Measurements from ENCODE around the gene SFXN4. TPM values are rescaled to one million over a fixed set of nuclear protein-coding genes. Genes with fewer than 3 reads are reported as not detected.

The SFXN4 gene
- total and polyA plus RNA-seq, 9 donors = 11.8 to 54.9 (median 18.9) TPM

DNA sequence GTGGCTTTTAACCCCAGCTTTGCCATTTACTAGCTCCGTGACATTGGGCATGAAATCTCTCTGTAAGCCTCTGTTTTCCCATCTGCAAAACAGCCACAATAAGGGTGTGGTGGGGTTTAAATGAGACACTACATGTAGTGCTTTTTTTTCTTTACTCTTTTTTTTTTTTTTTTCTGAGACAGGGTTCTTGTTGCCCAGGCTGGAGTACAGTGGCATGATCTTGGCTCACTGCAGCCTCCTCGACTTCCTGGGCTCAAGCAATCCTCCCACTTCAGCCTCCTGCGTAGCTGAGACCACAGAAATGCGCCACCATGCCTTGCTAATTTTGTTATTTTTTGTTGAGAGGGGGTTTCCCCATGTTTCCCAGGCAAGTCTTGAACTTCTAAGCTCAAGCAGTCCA is 69.9 kb downstream of the SFXN4 start:
- intact Hi-C loops (cut with DNase I) = no loop called here
- Histone ChIP-seq H3K27ac (no peak overlapping the region), H3K27me3 (no peaks in the 10 kb centered on the region), H3K4me1 (ENCODE audit: insufficient read depth) (no peaks in the 10 kb centered on the region), H3K9me3 (no peaks in the 10 kb centered on the region), H3K36me3 (no peaks in the 10 kb centered on the region), H3K4me3 (no peak overlapping the region)
- no peak for TF ChIP-seq EP300 (IDR thresholded peaks at IDR 0.05)
- TF ChIP-seq POLR2A (IDR thresholded peaks at IDR 0.05) = no peak
- TF ChIP-seq, protein P1, sequence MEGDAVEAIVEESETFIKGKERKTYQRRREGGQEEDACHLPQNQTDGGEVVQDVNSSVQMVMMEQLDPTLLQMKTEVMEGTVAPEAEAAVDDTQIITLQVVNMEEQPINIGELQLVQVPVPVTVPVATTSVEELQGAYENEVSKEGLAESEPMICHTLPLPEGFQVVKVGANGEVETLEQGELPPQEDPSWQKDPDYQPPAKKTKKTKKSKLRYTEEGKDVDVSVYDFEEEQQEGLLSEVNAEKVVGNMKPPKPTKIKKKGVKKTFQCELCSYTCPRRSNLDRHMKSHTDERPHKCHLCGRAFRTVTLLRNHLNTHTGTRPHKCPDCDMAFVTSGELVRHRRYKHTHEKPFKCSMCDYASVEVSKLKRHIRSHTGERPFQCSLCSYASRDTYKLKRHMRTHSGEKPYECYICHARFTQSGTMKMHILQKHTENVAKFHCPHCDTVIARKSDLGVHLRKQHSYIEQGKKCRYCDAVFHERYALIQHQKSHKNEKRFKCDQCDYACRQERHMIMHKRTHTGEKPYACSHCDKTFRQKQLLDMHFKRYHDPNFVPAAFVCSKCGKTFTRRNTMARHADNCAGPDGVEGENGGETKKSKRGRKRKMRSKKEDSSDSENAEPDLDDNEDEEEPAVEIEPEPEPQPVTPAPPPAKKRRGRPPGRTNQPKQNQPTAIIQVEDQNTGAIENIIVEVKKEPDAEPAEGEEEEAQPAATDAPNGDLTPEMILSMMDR (IDR thresholded peaks at IDR 0.05) = no peak
- WGBS, 3 donors = 70 to 75% (median 71%) methylated on average over 4 of the region's 4 CpGs
- DNase-seq = no peak

DNA sequence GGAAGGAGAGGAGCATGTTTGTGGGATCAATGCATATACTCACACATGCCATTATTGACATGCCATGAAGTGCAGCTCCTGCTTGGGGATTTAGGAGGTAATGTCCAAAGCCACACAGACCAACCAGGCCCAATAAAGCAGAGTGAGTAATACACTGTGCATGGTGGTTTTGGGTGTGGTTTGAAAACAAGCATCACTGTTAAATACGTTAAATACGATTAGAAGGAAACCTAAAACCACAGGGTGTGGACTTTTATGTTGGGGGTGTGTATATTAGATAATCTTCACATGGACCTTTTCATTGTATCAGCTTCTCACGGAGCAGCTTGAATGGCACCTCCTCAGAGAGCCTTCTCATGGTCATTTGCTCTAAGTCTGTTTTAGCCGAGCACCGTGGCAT is 74.5 kb downstream of the SFXN4 start:
- Histone ChIP-seq H3K27ac (no peak overlapping the region), H3K4me1 (ENCODE audit: insufficient read depth) (no peaks in the 10 kb centered on the region), H3K9me3 (no peaks in the 10 kb centered on the region), H3K36me3 (no peaks in the 10 kb centered on the region), H3K4me3 (no peak overlapping the region), H3K27me3 (no peaks in the 10 kb centered on the region)
- WGBS, 3 donors = 70 to 76% (median 70%) methylated on average over 5 of the region's 5 CpGs
- no peak for DNase-seq
- TF ChIP-seq, protein P1 (IDR thresholded peaks at IDR 0.05) = no peak
- TF ChIP-seq POLR2A (IDR thresholded peaks at IDR 0.05) (no peak), EP300 (IDR thresholded peaks at IDR 0.05) (no peak)
- intact Hi-C loops (cut with DNase I) = no loop called here

Small RNA genes within 50 kb of the gene (small RNA-seq; reads per million reads assigned to genes)
- gene AL355598.1 = not detected
- not detected for gene RN7SL749P

Other genes starting within 250 kb of the SFXN4 start
- 1 to 10 TPM in 3 of 7 donors, under 1 TPM in 4; 0.15 to 1.8 (median 0.79) TPM for gene NANOS1, start 136.0 kb downstream of the SFXN4 start, total RNA-seq
- 1 to 10 TPM in 1 of 2 donors, under 1 TPM in 1; 0.54 to 7.0 TPM for gene NANOS1, start 136.0 kb downstream of the SFXN4 start, polyA plus RNA-seq
- 100 to 1,000 TPM in 2 of 7 donors, 10 to 100 TPM in 5; 58.7 to 109 (median 88.1) TPM for gene EIF3A, start 84.9 kb downstream of the SFXN4 start, total RNA-seq
- gene EIF3A, start 84.9 kb downstream of the SFXN4 start, polyA plus RNA-seq = 100 to 1,000 TPM in 1 of 2 donors, 10 to 100 TPM in 1; 53.9 to 113 TPM
- 10 to 100 TPM; 32.3 to 53.8 (median 41.3) TPM for gene DENND10, start 61.6 kb downstream of the SFXN4 start, total RNA-seq
- 10 to 100 TPM; 29.9 to 34.5 TPM for gene DENND10, start 61.6 kb downstream of the SFXN4 start, polyA plus RNA-seq
- gene PRDX3, start 13.1 kb upstream of the SFXN4 start, total RNA-seq = 100 to 1,000 TPM in 2 of 7 donors, 10 to 100 TPM in 5; 65.7 to 116 (median 79.0) TPM
- gene PRDX3, start 13.1 kb upstream of the SFXN4 start, polyA plus RNA-seq = 100 to 1,000 TPM in 1 of 2 donors, 10 to 100 TPM in 1; 90.3 to 159 TPM
- 100 to 1,000 TPM in 2 of 7 donors, 10 to 100 TPM in 4, 1 to 10 TPM in 1; 10.0 to 115 (median 36.9) TPM for gene GRK5, start 41.9 kb upstream of the SFXN4 start, total RNA-seq
- gene GRK5, start 41.9 kb upstream of the SFXN4 start, polyA plus RNA-seq = 10 to 100 TPM; 43.4 to 62.0 TPM

Measured in ovary (tissue), 9 donors.